Loucy (cell line): ENCODE measurements around the gene BCAN.

Experiments used
- CTCF ChIP-seq: fragments of 200-600 bp; sonication (generic); conservative IDR thresholded peaks from 2 replicates; pipeline ENCODE4 v1.5.1; 2014; ENCODE audit warnings: mild to moderate bottlenecking, antibody characterized with exemption, low read length
- EZH2phosphoT487 ChIP-seq: fragments of 200-600 bp; IDR thresholded peaks from 2 replicates; pipeline ENCODE4 v1.6.1; 2018; ENCODE audit warnings: antibody characterized with exemption, mild to moderate bottlenecking, moderate library complexity, borderline replicate concordance

GRCh38 chr1:156592158-156592909 lies 49.6 kb upstream of the BCAN start:
- no peak for TF ChIP-seq CTCF
- no peak for TF ChIP-seq EZH2phosphoT487
